SK-N-SH treated with all-trans-retinoic acid at 6 μM for 48 hours (cell line): Measurements from ENCODE around the gene TBC1D16.

Experiments
- ATAC-seq: fragments of 200-7000 bp; cut with Tn5 transposase; 3 replicates; pipeline ENCODE4 v1.9.1; 2020; ENCODE audit warnings: mild to moderate bottlenecking, moderate library complexity
- ARNTL ChIP-seq: fragments of 450-650 bp; formaldehyde crosslinking; IDR thresholded peaks from 2 replicates; pipeline ENCODE4 v1.5.0; 2020; ENCODE audit warnings: low read depth, mild to moderate bottlenecking, moderate library complexity, borderline replicate concordance
- BACH2 ChIP-seq: fragments of 250-450 bp; sonication (Bioruptor Pico); IDR thresholded peaks from 2 replicates; pipeline ENCODE4 v1.9.0; 2021; ENCODE audit warnings: mild to moderate bottlenecking, borderline replicate concordance
- CSDC2 ChIP-seq: fragments of 250-450 bp; sonication (Bioruptor Pico); IDR thresholded peaks from 2 replicates; pipeline ENCODE4 v1.5.0; 2020; ENCODE audit warnings: mild to moderate bottlenecking, moderate library complexity
- GLIS3 ChIP-seq: fragments of 250-450 bp; sonication (Bioruptor Pico); IDR thresholded peaks from 2 replicates; pipeline ENCODE4 v1.5.0; 2020; ENCODE audit warnings: mild to moderate bottlenecking, moderate library complexity
- OSR1 ChIP-seq: fragments of 250-450 bp; sonication (Bioruptor Pico); IDR thresholded peaks from 2 replicates; pipeline ENCODE4 v1.8.0; 2022; ENCODE audit warnings: moderate library complexity, mild to moderate bottlenecking, inconsistent platforms
- PPARA ChIP-seq: fragments of 250-450 bp; sonication (Bioruptor Pico); IDR thresholded peaks from 2 replicates; pipeline ENCODE4 v1.5.0; 2020; ENCODE audit warnings: mild to moderate bottlenecking, borderline replicate concordance
- RARB ChIP-seq: fragments of 250-450 bp; sonication (Bioruptor Pico); IDR thresholded peaks from 2 replicates; pipeline ENCODE4 v1.8.0; 2021; ENCODE audit warnings: mild to moderate bottlenecking, moderate library complexity
- SNAI2 ChIP-seq: fragments of 250-450 bp; sonication (Bioruptor Pico); IDR thresholded peaks from 2 replicates; pipeline ENCODE4 v1.5.0; 2020; ENCODE audit warnings: mild to moderate bottlenecking, moderate library complexity
- TCF4 ChIP-seq: fragments of 250-450 bp; sonication (Bioruptor Pico); IDR thresholded peaks from 2 replicates; pipeline ENCODE4 v1.8.0; 2021; ENCODE audit warnings: mild to moderate bottlenecking, moderate library complexity, borderline replicate concordance
- TOX ChIP-seq: fragments of 250-450 bp; sonication (Bioruptor Pico); IDR thresholded peaks from 2 replicates; pipeline ENCODE4 v1.8.0; 2021; ENCODE audit warnings: mild to moderate bottlenecking, moderate library complexity, borderline replicate concordance
- ZC3H10 ChIP-seq: fragments of 250-450 bp; sonication (Bioruptor Pico); IDR thresholded peaks from 2 replicates; pipeline ENCODE4 v1.5.1; 2021; ENCODE audit warnings: mild to moderate bottlenecking, moderate library complexity
- ZFP3 ChIP-seq: fragments of 250-450 bp; sonication (Bioruptor Pico); IDR thresholded peaks from 2 replicates; pipeline ENCODE4 v1.5.0; 2020; ENCODE audit warnings: mild to moderate bottlenecking, moderate library complexity
- ZFP30 ChIP-seq: fragments of 450-650 bp; formaldehyde crosslinking; IDR thresholded peaks from 2 replicates; pipeline ENCODE4 v1.5.0; 2022; ENCODE audit warnings: mild to moderate bottlenecking, moderate library complexity
- ZNF565 ChIP-seq: fragments of 450-650 bp; formaldehyde crosslinking; conservative IDR thresholded peaks from 2 replicates; pipeline ENCODE4 v1.5.0; 2020; ENCODE audit warnings: low read depth, mild to moderate bottlenecking, moderate library complexity
- ZNF70 ChIP-seq: fragments of 450-650 bp; formaldehyde crosslinking; IDR thresholded peaks from 2 replicates; pipeline ENCODE4 v1.5.0; 2020; ENCODE audit warnings: mild to moderate bottlenecking, moderate library complexity
- ZNF8 ChIP-seq: fragments of 450-650 bp; formaldehyde crosslinking; IDR thresholded peaks from 2 replicates; pipeline ENCODE4 v1.5.0; 2020; ENCODE audit warnings: mild to moderate bottlenecking, moderate library complexity
- TF ChIP-seq, protein P1 (sequence below): fragments of 250-450 bp; sonication (Bioruptor Pico); IDR thresholded peaks from 2 replicates; pipeline ENCODE4 v1.8.0; 2020; ENCODE audit warnings: mild to moderate bottlenecking, moderate library complexity, borderline replicate concordance
- TF ChIP-seq, protein P2 (sequence below): fragments of 250-450 bp; sonication (Bioruptor Pico); IDR thresholded peaks from 2 replicates; pipeline ENCODE4 v1.5.0; 2020; ENCODE audit warnings: mild to moderate bottlenecking, moderate library complexity
- TF ChIP-seq, protein P3 (sequence below): fragments of 250-450 bp; sonication (Bioruptor Pico); IDR thresholded peaks from 2 replicates; pipeline ENCODE4 v1.5.1; 2021; ENCODE audit warnings: mild to moderate bottlenecking, moderate library complexity
- TF ChIP-seq, protein P4 (sequence below): fragments of 250-450 bp; sonication (Bioruptor Pico); IDR thresholded peaks from 2 replicates; pipeline ENCODE4 v1.5.1; 2020; ENCODE audit warnings: low read depth, mild to moderate bottlenecking, moderate library complexity

The TBC1D16 gene

DNA sequence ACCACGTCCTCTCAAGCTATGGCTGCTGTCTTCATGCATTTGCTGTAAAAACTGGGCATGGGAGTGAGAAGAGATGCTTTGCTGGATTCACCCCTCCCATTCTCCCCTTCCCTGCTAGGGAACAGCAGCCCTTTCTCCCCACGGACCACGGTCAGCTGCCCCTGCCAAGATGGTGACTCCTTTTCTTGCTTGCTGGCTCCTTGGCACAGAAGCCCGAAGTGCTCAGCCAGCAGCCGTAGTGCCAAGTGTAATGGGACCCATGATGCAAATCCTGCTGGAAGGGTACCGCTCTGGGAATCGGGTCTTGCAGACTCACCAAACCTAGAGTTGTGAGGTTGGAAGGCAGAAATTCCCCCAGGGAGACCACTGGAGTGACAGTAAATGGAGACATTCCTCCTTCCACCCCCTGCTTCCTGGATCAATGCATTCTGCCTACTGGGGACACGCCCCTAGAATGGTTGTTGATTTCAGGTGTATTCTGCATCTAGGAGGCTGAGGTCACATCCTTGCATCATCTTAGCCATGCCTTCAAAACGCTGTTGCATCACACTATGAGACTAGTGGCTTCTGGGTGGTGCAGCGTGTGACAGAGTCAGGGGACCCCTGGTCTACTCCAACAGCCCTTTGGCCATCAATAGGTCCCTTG is 133.4 kb downstream of the TBC1D16 start:
- TF ChIP-seq ZFP30 (CRISPR knock-in tag) (no peak), ZNF565 (no peak), TOX (CRISPR knock-in tag) (no peak), TCF4 (no peak), CSDC2 (CRISPR knock-in tag) (no peak), RARB (no peak), PPARA (CRISPR knock-in tag) (no peak), OSR1 (CRISPR knock-in tag) (no peak), ARNTL (CRISPR knock-in tag) (no peak), SNAI2 (CRISPR knock-in tag) (no peak), BACH2 (CRISPR knock-in tag) (no peak), ZFP3 (CRISPR knock-in tag) (no peak), ZNF8 (no peak), GLIS3 (no peak)
- TF ChIP-seq, protein P1, sequence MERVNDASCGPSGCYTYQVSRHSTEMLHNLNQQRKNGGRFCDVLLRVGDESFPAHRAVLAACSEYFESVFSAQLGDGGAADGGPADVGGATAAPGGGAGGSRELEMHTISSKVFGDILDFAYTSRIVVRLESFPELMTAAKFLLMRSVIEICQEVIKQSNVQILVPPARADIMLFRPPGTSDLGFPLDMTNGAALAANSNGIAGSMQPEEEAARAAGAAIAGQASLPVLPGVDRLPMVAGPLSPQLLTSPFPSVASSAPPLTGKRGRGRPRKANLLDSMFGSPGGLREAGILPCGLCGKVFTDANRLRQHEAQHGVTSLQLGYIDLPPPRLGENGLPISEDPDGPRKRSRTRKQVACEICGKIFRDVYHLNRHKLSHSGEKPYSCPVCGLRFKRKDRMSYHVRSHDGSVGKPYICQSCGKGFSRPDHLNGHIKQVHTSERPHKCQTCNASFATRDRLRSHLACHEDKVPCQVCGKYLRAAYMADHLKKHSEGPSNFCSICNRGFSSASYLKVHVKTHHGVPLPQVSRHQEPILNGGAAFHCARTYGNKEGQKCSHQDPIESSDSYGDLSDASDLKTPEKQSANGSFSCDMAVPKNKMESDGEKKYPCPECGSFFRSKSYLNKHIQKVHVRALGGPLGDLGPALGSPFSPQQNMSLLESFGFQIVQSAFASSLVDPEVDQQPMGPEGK = no peak
- TF ChIP-seq, protein P2, sequence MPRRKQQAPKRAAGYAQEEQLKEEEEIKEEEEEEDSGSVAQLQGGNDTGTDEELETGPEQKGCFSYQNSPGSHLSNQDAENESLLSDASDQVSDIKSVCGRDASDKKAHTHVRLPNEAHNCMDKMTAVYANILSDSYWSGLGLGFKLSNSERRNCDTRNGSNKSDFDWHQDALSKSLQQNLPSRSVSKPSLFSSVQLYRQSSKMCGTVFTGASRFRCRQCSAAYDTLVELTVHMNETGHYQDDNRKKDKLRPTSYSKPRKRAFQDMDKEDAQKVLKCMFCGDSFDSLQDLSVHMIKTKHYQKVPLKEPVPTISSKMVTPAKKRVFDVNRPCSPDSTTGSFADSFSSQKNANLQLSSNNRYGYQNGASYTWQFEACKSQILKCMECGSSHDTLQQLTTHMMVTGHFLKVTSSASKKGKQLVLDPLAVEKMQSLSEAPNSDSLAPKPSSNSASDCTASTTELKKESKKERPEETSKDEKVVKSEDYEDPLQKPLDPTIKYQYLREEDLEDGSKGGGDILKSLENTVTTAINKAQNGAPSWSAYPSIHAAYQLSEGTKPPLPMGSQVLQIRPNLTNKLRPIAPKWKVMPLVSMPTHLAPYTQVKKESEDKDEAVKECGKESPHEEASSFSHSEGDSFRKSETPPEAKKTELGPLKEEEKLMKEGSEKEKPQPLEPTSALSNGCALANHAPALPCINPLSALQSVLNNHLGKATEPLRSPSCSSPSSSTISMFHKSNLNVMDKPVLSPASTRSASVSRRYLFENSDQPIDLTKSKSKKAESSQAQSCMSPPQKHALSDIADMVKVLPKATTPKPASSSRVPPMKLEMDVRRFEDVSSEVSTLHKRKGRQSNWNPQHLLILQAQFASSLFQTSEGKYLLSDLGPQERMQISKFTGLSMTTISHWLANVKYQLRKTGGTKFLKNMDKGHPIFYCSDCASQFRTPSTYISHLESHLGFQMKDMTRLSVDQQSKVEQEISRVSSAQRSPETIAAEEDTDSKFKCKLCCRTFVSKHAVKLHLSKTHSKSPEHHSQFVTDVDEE (CRISPR knock-in tag) = no peak
- TF ChIP-seq, all 23 proteins: peak for 0
- ATAC-seq = no peak

DNA sequence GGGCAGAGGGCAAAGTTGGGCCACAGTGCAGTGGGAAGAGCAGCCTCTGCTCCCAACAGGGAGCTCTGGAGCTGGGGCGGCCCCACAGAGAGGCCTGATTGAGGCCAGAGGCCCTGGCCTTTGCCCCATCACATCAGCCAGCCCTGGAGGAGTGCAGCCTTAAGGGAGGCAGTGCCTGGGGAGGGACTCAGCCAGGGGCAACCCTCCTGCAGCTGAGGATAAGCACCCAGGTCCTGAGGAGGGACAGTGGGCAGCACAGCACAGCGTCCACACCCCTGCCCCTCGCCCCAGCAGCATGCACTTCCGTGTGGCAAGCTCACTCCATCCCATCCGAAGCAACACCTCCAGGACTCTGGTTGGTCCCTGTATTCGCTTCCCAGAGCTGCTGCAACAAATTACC is 134.5 kb downstream of the TBC1D16 start:
- ATAC-seq = no peak; the same call in 2 of the 3 replicates
- no peak for TF ChIP-seq SNAI2 (CRISPR knock-in tag)
- TF ChIP-seq ZNF70 = no peak
- no peak for TF ChIP-seq TCF4
- TF ChIP-seq, protein P3, sequence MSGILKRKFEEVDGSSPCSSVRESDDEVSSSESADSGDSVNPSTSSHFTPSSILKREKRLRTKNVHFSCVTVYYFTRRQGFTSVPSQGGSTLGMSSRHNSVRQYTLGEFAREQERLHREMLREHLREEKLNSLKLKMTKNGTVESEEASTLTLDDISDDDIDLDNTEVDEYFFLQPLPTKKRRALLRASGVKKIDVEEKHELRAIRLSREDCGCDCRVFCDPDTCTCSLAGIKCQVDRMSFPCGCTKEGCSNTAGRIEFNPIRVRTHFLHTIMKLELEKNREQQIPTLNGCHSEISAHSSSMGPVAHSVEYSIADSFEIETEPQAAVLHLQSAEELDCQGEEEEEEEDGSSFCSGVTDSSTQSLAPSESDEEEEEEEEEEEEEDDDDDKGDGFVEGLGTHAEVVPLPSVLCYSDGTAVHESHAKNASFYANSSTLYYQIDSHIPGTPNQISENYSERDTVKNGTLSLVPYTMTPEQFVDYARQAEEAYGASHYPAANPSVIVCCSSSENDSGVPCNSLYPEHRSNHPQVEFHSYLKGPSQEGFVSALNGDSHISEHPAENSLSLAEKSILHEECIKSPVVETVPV (CRISPR knock-in tag) = no peak
- no peak for TF ChIP-seq OSR1 (CRISPR knock-in tag)
- TF ChIP-seq ZFP3 (CRISPR knock-in tag) = no peak
- TF ChIP-seq, protein P4, sequence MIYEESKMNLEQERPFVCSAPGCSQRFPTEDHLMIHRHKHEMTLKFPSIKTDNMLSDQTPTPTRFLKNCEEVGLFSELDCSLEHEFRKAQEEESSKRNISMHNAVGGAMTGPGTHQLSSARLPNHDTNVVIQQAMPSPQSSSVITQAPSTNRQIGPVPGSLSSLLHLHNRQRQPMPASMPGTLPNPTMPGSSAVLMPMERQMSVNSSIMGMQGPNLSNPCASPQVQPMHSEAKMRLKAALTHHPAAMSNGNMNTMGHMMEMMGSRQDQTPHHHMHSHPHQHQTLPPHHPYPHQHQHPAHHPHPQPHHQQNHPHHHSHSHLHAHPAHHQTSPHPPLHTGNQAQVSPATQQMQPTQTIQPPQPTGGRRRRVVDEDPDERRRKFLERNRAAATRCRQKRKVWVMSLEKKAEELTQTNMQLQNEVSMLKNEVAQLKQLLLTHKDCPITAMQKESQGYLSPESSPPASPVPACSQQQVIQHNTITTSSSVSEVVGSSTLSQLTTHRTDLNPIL = no peak
- TF ChIP-seq ZFP30 (CRISPR knock-in tag) = no peak
- TF ChIP-seq TOX (CRISPR knock-in tag) = no peak
- TF ChIP-seq ZNF8 = no peak
- no peak for TF ChIP-seq BACH2 (CRISPR knock-in tag)
- TF ChIP-seq ZNF565 = no peak
- TF ChIP-seq, protein P2 (CRISPR knock-in tag) = no peak
- no peak for TF ChIP-seq PPARA (CRISPR knock-in tag)

DNA sequence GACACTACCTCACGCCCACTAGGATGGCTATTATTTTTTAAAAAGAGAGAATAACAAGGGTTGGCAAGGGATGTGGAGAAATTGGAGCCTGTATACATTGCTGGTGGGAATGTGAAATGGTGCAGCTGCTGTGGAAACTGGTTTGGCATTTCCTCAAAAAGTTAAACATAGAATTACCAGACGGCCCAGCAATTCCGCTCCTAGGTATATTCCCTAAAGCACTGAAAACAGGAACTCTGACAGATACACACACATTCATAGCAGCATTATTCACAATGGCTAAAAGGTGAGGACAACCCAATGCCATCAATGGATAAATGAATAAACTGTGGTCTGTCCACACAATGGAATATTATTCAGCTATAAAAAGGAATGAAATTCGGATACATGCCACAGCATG is 136.1 kb downstream of the TBC1D16 start:
- ATAC-seq = no peak
- no peak for TF ChIP-seq ZC3H10 (CRISPR knock-in tag)
- TF ChIP-seq, protein P4 = no peak
- no peak for TF ChIP-seq ZNF565
- TF ChIP-seq GLIS3 = no peak
